ENCODE results near the gene TTC29.

Gene TTC29

DNA sequence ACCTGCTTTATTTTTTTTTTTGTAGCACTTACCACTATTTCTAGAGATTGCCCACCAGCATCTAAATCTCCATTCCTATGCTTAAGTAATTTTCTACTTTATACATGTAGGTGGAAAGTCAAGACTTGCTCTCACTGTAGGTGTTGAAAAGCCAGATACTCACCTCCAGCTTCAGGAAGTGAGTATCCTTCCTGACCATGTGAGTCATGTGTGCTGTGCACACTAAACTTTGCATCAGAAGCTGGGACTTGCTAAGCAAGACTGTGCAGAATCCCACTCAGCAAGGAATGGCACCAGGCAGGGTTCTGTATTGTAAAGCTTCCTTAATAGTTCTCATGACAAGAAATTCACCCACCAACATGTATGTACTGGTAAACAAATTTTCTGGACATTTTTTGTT is 155.1 kb downstream of the TTC29 start:
- H3K36me3 ChIP-seq = no peaks in the 10 kb centered on the region
- H3K4me1 ChIP-seq (ENCODE audit: control insufficient read depth in 1 of 2, insufficient read depth in 1 of 2, low read depth in 1 of 2, low read length in 1 of 2) = no peaks in the 10 kb centered on the region
- no peak overlapping the region for H3K27ac ChIP-seq
- no peaks in the 10 kb centered on the region for H3K9me3 ChIP-seq
- no peaks in the 10 kb centered on the region for H3K27me3 ChIP-seq
- TF ChIP-seq, protein P1, sequence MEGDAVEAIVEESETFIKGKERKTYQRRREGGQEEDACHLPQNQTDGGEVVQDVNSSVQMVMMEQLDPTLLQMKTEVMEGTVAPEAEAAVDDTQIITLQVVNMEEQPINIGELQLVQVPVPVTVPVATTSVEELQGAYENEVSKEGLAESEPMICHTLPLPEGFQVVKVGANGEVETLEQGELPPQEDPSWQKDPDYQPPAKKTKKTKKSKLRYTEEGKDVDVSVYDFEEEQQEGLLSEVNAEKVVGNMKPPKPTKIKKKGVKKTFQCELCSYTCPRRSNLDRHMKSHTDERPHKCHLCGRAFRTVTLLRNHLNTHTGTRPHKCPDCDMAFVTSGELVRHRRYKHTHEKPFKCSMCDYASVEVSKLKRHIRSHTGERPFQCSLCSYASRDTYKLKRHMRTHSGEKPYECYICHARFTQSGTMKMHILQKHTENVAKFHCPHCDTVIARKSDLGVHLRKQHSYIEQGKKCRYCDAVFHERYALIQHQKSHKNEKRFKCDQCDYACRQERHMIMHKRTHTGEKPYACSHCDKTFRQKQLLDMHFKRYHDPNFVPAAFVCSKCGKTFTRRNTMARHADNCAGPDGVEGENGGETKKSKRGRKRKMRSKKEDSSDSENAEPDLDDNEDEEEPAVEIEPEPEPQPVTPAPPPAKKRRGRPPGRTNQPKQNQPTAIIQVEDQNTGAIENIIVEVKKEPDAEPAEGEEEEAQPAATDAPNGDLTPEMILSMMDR (IDR thresholded peaks at IDR 0.05) = no peak
- H3K4me3 ChIP-seq (ENCODE audit: low read depth in 1 of 2, low read length in 1 of 2) = no peak overlapping the region

DNA sequence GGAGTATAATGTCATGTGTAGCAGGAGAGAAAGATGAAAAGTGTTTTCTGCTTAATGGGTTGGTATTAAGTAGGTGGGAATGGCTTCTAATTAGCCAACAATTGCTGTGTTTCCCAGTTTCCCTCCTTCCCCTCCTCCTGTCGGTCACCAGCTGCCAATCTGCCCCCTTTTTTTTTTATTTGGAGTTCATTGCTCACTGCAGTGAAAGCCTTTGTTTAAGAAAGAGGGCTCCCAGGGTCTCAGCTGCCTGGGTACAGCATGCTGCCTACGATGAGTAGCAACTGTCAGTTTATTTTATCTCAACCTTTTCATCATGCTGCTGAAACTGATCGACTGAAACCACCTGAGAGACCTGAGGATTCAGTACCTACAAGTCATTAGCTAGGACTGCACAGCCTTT is 157.9 kb downstream of the TTC29 start:
- Histone ChIP-seq H3K27ac (no peak overlapping the region), H3K4me1 (ENCODE audit: control insufficient read depth in 1 of 2, insufficient read depth in 1 of 2, low read depth in 1 of 2, low read length in 1 of 2) (no peaks in the 10 kb centered on the region), H3K36me3 (no peaks in the 10 kb centered on the region), H3K4me3 (ENCODE audit: low read depth in 1 of 2, low read length in 1 of 2) (no peak overlapping the region), H3K9me3 (no peaks in the 10 kb centered on the region), H3K27me3 (no peaks in the 10 kb centered on the region)
- TF ChIP-seq, protein P1 (IDR thresholded peaks at IDR 0.05) = no peak

- no peaks in the 10 kb centered on the region for H3K4me1 ChIP-seq (ENCODE audit: control insufficient read depth in 1 of 2, insufficient read depth in 1 of 2, low read depth in 1 of 2, low read length in 1 of 2)
- no peaks in the 10 kb centered on the region for H3K36me3 ChIP-seq
- TF ChIP-seq, protein P1 (IDR thresholded peaks at IDR 0.05) = no peak
- no peaks in the 10 kb centered on the region for H3K27me3 ChIP-seq
- H3K27ac ChIP-seq = no peak overlapping the region
- no peak overlapping the region for H3K4me3 ChIP-seq (ENCODE audit: low read depth in 1 of 2, low read length in 1 of 2)
- H3K9me3 ChIP-seq = no peaks in the 10 kb centered on the region
Measured at GRCh38 chr4:146776691-146777090, 169.0 kb downstream of the TTC29 start.

DNA sequence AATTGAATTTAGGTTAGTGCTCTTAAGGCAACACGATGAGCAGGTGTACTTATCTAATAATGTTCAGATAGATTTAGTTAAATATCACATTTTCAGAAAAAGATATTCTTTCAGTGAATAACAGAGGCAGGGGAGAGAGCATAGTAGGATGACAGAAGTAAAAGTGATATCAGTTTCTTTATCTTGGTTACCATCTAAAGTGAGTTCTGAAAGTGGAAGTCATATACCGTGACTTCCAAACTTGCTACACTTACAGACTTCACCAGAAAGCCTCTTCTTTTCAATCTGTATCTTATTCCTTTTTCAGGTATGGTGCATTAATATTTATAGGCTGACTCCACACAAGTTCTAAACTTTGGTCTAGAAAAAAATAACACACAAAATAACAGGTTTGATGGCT is 182.1 kb downstream of the TTC29 start:
- Histone ChIP-seq H3K27ac (no peak overlapping the region), H3K36me3 (no peaks in the 10 kb centered on the region), H3K4me1 (ENCODE audit: control insufficient read depth in 1 of 2, insufficient read depth in 1 of 2, low read depth in 1 of 2, low read length in 1 of 2) (no peaks in the 10 kb centered on the region), H3K4me3 (ENCODE audit: low read depth in 1 of 2, low read length in 1 of 2) (no peak overlapping the region), H3K27me3 (no peaks in the 10 kb centered on the region), H3K9me3 (no peaks in the 10 kb centered on the region)
- TF ChIP-seq, protein P1 (IDR thresholded peaks at IDR 0.05) = no peak

DNA sequence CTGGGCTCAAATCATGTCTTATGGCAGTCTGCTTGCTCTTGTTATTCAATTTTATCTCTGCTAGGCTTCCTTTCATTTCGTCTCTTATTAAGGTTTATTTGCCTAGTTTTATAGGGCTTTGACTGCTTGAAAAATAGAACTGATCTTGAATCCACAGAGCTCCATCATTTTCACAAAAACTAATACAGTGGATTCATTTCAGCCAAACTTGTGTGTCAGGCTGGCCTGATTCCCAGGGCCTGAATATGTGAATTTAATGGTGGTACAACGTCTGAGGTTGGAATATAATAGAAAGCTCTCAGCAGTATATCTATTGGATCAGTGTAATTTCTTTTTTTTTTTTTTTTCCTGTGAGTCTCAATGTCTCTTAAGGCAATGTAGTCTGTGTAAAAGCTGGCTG is 183.6 kb downstream of the TTC29 start:
- Histone ChIP-seq H3K9me3 (no peaks in the 10 kb centered on the region), H3K27ac (no peak overlapping the region), H3K27me3 (no peaks in the 10 kb centered on the region), H3K4me3 (ENCODE audit: low read depth in 1 of 2, low read length in 1 of 2) (no peak overlapping the region), H3K4me1 (ENCODE audit: control insufficient read depth in 1 of 2, insufficient read depth in 1 of 2, low read depth in 1 of 2, low read length in 1 of 2) (no peaks in the 10 kb centered on the region), H3K36me3 (no peaks in the 10 kb centered on the region)
- TF ChIP-seq, protein P1 (IDR thresholded peaks at IDR 0.05) = no peak

- H3K4me3 ChIP-seq (ENCODE audit: low read depth in 1 of 2, low read length in 1 of 2) = no peak overlapping the region
Measured at GRCh38 chr4:146742416-146742815, 203.2 kb downstream of the TTC29 start.

More at GRCh38 chr4:146742416-146742815, 203.2 kb downstream of the TTC29 start:
- H3K4me1 ChIP-seq (ENCODE audit: control insufficient read depth in 1 of 2, insufficient read depth in 1 of 2, low read depth in 1 of 2, low read length in 1 of 2) = no peaks in the 10 kb centered on the region
- TF ChIP-seq, protein P1 (IDR thresholded peaks at IDR 0.05) = no peak
- no peaks in the 10 kb centered on the region for H3K36me3 ChIP-seq
- H3K27ac ChIP-seq = no peak overlapping the region
- no peaks in the 10 kb centered on the region for H3K9me3 ChIP-seq
- no peaks in the 10 kb centered on the region for H3K27me3 ChIP-seq
